HG03354 (cell line): Measurements from ENCODE around the gene PARP11.

Experiments
- ATAC-seq: cut with Tn5 transposase; IDR thresholded peaks from one replicate; pipeline ENCODE4 v1.9.1; 2021; ENCODE audit warnings: mild to moderate bottlenecking; ENCODE audit not compliant: unreplicated experiment, poor library complexity, severe bottlenecking

PARP11 gene

DNA sequence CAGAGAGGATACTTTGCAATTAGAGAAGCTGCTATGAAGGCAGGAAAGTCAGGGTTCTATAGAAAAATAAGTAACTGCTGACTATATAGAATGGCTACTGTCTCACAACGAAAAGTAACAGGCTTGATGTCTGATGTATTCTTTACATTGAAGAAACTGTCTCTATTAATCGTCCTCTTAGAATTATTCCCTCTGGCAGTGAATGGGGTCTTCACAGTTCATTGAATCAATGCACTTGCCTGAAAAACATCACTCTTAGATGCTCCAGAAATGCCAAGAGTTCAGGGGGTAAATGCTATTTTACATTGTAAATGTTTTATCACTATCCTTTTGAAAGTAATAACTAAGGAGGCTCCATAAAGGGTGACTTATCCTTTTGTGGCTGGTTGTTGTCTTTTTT, 82.6 kb downstream of the PARP11 start:
- ATAC-seq, result no peak

DNA sequence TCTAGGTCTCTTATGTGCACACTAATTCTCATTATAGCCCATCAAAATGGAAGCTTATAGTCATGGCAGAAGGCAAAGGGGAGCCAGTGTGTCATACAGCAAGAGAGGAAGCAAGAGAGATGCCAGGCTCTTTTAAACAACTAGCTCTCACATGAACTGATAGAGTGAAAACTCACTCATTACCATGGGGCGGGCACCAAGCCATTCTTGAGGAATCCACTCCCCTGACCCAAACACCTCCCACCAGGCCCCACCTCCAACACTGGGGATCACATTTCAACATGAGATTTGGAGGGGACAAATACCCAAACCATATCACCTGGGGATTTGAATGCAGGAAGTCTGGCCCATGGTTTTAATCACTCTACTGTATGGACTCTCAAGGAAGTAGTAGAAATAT, 83.4 kb downstream of the PARP11 start:
- ATAC-seq, result no peak

DNA sequence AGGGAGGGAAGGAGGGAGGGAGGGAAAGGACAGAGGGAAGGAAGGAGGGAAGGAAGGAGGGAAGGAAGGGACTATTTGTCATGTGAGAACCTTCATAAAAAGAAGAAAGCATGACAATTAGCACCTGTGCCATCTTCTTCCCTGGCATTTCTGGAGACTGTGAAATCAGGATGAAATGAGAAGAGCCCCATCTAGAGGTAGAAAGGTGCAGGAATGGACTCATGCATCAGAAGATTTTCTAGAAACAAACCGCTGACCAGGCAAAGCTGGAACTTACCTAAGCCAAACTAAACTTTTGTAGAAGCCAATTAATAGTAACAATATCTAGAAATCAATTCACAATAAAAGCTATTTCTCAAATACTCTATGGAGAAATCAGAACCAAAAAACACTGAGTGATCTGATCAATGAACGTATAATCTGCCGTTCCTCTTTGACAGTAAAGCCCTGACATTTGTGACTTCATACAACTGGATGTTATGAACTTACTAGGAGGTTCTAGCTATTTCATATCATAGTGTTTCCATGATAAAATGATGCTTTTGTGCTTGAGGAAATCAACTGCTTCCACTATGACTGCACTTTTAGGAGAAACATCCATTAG, 95.9 kb downstream of the PARP11 start:
- ATAC-seq, result no peak

DNA sequence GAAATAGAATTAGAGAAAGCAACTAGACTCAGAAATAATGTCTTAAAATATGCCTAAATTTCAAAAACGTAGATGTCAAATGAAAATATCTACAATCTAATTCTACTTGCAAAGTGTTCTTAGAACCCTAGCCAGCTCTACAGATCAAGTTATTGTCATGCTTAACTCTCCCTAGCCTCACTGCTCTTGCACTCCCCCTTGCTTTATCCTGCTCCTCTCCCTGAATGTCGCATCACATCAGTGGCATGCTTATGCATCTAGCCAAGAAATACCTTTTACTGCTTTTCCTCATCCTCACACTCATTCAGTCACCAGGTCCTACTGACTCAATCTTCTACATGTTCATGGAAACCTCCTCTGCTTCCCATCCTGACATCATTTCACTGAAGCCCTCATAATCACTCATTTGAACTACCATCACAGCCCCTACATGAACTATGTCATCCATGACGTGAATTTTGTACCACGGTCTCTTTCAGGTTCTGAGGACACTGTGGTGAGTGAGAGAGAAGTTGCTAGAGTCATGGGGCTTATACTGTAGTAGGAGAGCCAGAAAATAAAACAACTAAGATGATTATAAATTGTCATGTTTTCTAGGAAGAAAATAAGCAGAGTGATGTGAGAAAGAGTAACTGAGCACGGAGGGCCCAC, 97.7 kb downstream of the PARP11 start:
- no peak for ATAC-seq

DNA sequence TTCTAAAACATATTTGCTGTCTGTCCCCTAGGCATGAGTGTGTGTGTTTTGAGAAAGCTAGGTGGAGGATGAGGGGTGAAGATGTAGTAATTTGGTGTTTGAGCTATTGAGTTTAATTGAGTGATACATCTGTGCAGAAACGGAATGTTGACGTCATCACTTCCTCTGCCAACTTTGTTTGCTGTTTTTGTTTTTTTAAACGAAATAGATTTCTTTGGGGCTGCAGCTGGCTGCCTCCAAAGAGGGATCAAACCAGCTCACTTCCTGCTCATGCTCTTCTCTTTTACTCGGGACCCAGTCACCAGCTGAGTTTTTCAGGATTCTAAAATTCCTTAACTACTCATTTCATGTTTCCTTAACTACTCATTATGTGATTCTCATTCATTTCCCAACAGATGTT, 100.8 kb downstream of the PARP11 start:
- ATAC-seq, result no peak

DNA sequence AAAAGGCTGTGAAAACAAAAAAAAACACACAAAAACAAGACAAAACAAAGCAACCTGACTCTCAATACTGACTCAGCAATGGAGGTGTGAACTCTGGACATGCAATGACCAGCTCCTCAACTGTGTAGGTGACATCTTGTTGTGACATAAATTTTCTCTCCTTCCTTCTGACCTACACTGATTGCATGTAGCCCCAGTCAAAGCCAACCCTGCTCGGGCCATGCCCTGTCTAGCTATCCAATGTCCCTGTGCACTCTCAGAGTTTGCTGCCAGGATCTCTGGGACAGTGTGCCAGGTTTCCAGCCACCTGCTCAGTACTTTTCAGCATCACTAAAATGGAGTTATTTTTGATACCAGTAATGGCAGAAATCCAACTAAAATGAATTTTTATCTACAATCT, 101.3 kb downstream of the PARP11 start:
- no peak for ATAC-seq

DNA sequence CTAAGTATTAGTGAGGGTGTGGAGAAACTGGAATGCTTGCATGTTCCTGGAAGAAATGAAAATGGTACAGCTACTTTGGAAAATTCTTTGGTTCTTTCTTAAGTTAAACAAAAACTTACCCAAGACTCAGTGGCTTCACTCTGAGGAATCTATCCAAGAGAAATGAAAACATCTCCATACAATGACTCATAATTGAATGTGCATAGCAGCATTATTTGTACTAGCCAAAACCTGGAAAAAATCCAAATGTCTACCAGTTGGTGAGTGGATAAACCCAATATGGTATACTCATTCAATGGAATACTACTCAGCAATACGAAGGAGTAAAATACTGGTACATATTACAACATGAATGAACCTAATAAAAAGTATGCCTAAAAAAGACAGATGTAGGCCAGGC, 102.3 kb downstream of the PARP11 start:
- no peak for ATAC-seq

DNA sequence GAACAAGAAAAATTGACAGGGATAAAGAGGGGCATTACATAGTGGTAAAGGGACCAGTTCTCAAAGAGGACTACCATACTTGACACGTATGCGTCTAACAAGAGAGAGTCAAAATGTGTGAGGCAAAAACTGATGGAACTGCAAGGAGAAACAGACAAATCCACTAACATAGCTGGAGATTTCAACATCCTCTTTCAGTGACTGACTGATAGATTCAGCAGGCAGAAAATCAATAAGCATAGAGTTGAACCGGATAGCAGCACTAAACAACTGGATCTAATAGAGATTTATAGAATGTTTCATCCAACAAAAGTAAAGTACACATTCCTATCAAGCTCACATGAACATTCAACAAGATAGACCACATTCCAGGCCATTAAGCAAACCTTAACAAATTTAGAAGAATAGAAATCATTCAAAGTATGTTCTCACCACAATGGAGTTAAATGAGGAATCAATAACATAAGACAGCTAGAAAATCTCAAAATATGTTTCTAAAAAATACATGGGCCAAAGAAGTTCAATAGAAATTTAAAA, 104.2 kb downstream of the PARP11 start:
- ATAC-seq, result no peak

DNA sequence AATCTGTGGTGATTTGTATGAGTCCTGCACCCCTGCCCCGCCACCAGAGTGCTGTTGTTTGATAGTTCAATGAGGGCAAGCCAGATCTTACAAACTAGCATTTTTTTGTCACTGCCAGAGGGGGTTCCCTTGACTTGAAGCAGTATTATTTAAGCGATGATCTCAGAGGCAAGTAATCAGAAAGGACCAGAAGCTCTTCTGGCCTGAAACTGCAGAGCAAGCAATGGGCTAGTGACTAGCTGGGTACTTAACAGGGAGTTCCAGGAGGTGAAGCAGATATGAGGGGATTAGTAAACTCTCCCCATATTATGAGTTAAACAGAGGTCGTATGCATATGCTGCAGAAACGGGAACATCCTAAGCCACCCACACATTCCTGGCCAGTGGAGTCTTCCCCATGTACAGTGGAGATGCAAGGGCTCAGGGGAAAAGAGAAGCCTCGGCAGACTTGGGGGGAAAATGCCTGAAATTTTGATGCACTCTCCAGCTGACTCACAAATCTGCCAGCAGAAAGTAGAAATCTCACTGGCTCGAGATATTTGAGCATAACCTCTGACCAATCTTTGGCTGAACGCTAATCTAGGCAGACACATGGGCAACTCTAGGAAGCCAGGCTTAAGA, 112.0 kb downstream of the PARP11 start:
- no peak for ATAC-seq

DNA sequence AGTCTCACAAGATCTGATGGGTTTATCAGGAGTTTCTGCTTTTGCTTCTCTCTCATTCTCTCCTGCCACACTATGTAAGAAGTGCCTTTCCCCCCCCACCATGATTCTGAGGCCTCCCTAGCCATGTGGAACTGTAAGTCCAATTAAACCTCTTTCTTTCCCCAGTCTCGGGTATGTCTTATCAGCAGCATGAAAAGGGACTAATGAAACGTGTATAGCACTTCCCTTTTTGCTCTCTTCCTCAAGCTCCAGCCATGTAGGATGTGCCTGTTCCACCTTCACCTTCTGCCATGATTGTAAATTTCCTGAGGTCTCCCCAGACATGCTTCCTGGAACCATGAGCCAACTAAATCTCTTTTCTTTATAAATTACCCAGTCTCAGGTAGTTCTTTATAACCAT, 113.3 kb downstream of the PARP11 start:
- ATAC-seq, result no peak
